Fibroblast of skin of right biceps (primary cell): ENCODE measurements around the gene FASTKD2.

ENCODE experiments used
- DNase-seq: peaks from one replicate; pipeline ENCODE4 v3.0.0-alpha.2; 2013

The FASTKD2 gene

GRCh38 chr2:206765242-206766056, at the start of gene FASTKD2, which contains the start of gene MDH1B:
FASTKD2 (plus strand) TSS chr2:206765606; CDS start chr2:206766694, 1,088 bp downstream.
MDH1B (minus strand) TSS chr2:206765328; CDS start chr2:206765271, 57 bp downstream.
- DNase-seq = peak; percentile 95

GRCh38 chr2:206716623-206717022, 48.8 kb upstream of the FASTKD2 start:
- DNase-seq = no peak

- DNase-seq = no peak
These were observed 47.1 kb upstream of the FASTKD2 start, which contains the start of gene DYTN for GRCh38 chr2:206718296-206718695. DYTN (minus strand) TSS chr2:206718396; CDS start chr2:206718279, 117 bp downstream.

- no peak for DNase-seq
These were observed 44.0 kb upstream of the FASTKD2 start for GRCh38 chr2:206721256-206721920.

DNA sequence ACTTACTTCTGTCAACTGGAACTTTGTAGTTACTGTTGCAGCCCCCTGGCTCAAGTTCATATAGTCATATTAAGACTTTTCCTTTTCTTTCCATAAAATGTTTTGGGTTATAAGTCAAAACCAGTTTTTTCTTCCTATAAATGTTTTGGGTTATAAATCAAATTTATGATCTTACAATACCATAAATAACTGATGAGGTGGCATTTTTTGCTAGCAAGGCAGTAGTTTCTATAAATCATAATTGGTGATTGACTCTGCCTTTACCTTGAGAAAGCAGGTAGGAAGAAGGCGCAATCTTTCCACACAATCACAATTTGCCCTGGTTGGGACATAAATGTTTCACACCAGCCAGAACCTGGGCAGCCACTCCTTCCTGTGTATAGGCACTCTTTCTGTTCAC, 42.1 kb upstream of the FASTKD2 start:
- DNase-seq = no peak

DNA sequence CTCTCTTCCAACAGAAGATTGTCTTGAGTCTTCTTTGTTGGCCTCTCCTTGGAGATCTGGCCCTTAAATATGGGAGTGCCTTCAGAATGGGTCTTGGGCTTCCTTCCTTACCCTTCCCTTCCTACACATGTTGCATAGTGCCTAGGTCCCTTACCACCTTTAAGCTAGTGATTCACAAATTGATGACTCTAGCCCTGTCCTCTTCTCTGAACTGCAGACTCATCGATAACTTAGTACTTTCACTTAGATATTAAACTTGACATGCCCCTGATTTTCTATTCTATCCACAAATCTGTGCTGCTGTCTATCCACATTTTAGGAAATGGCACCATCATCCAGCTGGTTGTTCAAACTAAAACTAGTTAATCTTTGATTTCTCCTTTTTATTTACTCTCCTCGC, 38.1 kb upstream of the FASTKD2 start:
- no peak for DNase-seq

GRCh38 chr2:206728277-206729199, 36.9 kb upstream of the FASTKD2 start:
- DNase-seq = peak; percentile 1

GRCh38 chr2:206733341-206733740, 32.1 kb upstream of the FASTKD2 start:
- DNase-seq = no peak

- DNase-seq = peak; percentile 0
These were observed 28.5 kb upstream of the FASTKD2 start for GRCh38 chr2:206736935-206737334.

GRCh38 chr2:206739271-206739670, 26.1 kb upstream of the FASTKD2 start:
- DNase-seq = no peak

DNA sequence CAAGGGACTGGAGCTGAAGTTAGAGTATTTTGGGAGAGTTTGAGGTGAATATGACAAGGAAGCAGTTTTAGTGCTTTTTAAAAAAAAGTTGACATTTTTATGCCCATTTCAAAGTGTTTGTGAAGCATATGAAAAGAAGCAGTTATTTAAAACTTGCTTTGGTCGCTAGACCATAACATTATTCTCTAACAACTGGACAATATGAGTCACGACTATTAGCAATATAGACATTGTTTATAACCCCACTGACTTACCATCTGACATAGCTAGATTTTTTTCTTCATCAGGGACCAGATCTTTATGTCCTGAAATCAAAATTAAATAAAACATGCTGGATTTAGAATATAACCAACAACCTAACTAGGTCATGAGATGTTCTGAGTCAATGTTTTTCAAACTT, 24.6 kb upstream of the FASTKD2 start:
- DNase-seq = no peak

- DNase-seq = no peak
These were observed 8.6 kb upstream of the FASTKD2 start for GRCh38 chr2:206756816-206757215.

DNA sequence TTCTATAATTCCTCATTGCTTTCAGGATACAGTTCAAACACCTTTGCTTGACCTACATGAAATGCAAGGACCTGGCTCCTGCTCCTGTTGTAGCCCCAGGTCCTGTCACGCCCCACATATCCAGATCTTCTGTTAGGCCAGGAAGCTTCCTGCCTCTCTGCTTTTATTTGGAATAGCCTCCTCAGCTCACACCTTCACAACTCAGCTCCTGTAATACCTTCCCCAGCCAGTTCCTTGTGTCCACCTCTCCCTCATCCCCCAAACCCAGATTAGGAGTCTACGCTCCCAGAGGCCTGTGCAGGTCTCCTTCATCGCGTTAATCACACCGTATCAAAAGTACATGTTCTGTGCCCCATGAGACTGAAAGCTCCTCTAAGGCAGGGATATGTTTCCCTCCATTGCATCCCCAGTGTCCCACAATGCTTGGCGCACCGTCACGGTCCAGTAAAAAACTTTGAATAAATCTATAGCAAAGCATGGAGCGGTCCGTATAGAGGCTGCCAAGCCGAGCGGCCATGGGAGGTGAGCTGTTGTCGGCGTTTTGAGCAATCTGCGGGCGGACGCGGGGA, 649 bp upstream of the FASTKD2 start:
- no peak for DNase-seq

DNA sequence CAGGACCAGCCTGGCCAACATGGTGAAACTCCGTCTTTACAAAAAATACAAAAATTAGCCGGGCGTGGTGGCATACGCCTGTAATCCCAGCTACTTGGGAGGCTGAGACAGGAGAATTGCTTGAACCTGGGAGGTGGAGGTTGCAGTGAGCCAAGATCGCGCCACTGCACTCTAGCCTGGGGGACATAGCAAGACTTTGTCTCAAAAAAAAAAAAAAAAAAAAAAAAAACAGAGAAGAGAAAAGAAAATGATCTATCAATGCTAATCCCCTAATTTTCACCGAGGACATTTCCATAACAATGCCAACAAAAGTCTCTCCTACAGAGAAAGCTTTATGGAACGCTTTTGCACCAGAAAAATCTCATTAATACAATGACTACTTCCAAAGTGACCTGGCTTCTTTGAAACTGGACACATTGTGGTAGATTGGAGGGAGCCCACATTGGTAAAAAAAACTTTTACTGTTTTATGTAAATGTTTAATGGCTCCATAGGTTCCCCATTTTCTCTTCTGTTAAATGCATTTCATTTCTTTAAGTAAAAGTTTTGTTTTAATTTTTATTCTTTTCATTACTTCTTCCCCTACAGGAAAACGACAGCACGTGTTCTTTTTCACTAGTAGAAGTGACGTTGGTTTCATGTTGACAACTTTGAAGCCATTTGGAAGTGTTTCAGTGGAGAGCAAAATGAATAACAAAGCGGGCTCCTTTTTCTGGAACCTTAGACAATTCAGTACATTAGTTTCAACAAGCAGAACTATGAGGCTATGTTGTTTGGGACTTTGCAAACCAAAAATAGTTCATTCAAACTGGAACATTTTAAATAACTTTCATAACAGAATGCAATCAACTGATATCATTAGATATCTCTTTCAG, 888 bp downstream of the FASTKD2 start:
- DNase-seq = no peak

- DNase-seq = no peak
These were observed 9.5 kb downstream of the FASTKD2 start for GRCh38 chr2:206774871-206775270.

DNA sequence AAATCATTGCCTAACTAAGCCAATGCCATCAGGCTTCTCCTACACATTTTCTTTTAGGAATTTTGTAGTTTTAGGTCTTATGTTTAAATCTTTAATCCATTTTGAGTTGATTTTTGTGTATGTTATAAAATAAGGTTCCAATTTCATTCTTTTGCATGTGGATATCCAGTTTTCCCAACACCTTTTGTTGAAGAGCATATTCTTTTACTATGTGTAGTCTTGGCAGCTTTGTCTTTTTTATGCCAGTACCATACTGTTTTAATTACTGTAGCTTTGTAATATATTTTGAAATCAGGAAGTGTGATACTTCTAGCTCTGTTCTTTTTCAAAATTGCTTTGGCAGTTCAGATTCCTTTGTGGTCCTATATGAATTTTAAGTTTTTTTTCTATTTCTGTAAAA, 11.0 kb downstream of the FASTKD2 start:
- no peak for DNase-seq

- DNase-seq = no peak
These were observed 15.3 kb downstream of the FASTKD2 start for GRCh38 chr2:206780671-206781070.

DNA sequence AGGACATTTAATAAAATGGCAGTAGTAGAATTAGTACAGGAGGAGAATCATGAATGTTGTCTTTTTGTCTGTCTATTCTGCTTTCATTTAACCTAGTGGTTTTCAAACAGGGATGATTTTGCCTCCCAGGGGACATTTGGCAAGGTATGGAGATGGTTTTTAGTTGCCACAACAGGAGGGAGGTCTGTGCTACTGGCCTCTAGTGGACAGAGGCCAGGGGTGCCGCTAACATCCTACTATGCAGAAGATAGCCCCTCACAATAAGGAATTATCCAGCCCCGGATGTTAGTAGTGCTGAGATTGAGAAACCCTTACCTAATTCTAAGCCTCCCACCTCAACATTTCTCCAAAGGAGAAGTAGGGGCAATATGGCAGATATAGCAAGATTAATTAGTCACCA, 18.3 kb downstream of the FASTKD2 start:
- no peak for DNase-seq

DNA sequence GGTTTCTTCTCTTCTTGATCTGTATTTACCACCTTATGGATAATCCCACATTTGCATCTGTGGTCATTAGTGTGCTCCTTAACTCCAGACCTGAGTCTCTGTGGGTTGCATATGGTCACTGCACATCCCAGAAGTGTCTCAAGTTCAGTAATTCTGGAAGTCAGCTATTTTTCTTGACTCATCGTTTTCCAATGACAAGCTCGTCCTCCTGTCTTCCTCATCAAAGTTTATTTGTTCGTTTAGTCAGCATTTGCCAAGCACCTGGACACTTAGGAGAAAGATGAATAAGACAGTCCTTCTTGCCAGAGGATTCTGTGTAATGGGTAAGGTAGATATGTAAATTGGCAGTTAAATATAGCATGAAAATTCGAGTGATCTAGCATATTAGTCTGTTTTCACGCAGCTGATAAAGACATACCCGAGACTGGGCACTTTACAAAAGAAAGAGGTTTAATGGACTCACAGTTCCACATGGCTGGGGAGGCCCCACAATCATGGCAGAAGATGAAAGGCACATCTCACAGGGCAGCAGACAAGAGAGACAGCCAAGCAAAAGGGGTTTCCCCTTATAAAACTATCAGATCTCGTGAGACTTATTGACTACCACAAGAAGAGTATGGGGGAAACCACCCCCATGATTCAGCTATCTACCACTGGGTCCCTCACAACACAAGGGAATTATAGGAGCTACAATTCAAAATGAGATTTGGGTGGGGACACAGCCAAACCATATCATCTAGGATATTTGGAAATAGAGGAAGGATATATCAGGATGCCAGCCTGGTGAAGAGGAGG, 19.4 kb downstream of the FASTKD2 start:
- DNase-seq = no peak

- DNase-seq = peak; percentile 41
These were observed 25.0 kb downstream of the FASTKD2 start for GRCh38 chr2:206790311-206790935.
